Measurements from ENCODE around the gene FIGNL2.
A peak's percentile ranks its signal among the peaks of the same experiment; 100 is the strongest.

Gene FIGNL2

GRCh38 chr12:51819736-51820525 is 28.6 kb downstream of the FIGNL2 start:
- DNase-seq (ENCODE audit: low read depth) = no peak
- TF ChIP-seq, protein P1, sequence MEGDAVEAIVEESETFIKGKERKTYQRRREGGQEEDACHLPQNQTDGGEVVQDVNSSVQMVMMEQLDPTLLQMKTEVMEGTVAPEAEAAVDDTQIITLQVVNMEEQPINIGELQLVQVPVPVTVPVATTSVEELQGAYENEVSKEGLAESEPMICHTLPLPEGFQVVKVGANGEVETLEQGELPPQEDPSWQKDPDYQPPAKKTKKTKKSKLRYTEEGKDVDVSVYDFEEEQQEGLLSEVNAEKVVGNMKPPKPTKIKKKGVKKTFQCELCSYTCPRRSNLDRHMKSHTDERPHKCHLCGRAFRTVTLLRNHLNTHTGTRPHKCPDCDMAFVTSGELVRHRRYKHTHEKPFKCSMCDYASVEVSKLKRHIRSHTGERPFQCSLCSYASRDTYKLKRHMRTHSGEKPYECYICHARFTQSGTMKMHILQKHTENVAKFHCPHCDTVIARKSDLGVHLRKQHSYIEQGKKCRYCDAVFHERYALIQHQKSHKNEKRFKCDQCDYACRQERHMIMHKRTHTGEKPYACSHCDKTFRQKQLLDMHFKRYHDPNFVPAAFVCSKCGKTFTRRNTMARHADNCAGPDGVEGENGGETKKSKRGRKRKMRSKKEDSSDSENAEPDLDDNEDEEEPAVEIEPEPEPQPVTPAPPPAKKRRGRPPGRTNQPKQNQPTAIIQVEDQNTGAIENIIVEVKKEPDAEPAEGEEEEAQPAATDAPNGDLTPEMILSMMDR (IDR thresholded peaks at IDR 0.05; ENCODE audit: low read depth, low read length, missing control alignments) = no peak
- peak overlapping the region; percentile 52 for H3K4me3 ChIP-seq (ENCODE audit: low read depth, low read length)
- in situ Hi-C loops (cut with HindIII; ENCODE audit: low sequenced_read_pairs) = no loop called here

GRCh38 chr12:51818566-51819300 is 29.8 kb downstream of the FIGNL2 start:
- no peak overlapping the region for H3K4me3 ChIP-seq (ENCODE audit: low read depth, low read length)
- peak; percentile 69 for DNase-seq (ENCODE audit: low read depth)
- TF ChIP-seq, protein P1 (IDR thresholded peaks at IDR 0.05; ENCODE audit: low read depth, low read length, missing control alignments) = no peak
- in situ Hi-C loops (cut with HindIII; ENCODE audit: low sequenced_read_pairs) = no loop called here

DNA sequence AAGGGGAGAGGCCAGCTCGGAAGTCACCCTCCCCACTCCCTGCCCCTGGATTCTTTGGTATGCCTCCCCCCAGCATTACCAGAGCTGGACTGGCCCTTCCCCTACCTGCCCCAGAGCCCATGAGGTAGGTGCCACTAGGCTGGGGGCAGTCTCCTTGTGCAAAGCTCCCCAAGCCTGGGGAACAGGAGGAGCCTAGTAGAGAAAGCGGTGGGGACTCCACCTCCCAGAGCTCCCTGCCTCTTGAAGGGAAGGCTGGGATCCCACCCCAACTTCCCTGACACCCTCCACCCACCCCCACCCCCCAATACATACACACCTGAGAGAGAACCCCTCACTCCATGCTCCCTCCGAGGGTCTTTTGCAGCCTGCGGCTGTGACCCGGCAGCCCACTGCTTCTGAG is 30.4 kb downstream of the FIGNL2 start:
- DNase-seq (ENCODE audit: low read depth) = no peak
- in situ Hi-C loops (cut with HindIII; ENCODE audit: low sequenced_read_pairs) = no loop called here
- no peak overlapping the region for H3K4me3 ChIP-seq (ENCODE audit: low read depth, low read length)
- TF ChIP-seq, protein P1 (IDR thresholded peaks at IDR 0.05; ENCODE audit: low read depth, low read length, missing control alignments) = no peak

DNA sequence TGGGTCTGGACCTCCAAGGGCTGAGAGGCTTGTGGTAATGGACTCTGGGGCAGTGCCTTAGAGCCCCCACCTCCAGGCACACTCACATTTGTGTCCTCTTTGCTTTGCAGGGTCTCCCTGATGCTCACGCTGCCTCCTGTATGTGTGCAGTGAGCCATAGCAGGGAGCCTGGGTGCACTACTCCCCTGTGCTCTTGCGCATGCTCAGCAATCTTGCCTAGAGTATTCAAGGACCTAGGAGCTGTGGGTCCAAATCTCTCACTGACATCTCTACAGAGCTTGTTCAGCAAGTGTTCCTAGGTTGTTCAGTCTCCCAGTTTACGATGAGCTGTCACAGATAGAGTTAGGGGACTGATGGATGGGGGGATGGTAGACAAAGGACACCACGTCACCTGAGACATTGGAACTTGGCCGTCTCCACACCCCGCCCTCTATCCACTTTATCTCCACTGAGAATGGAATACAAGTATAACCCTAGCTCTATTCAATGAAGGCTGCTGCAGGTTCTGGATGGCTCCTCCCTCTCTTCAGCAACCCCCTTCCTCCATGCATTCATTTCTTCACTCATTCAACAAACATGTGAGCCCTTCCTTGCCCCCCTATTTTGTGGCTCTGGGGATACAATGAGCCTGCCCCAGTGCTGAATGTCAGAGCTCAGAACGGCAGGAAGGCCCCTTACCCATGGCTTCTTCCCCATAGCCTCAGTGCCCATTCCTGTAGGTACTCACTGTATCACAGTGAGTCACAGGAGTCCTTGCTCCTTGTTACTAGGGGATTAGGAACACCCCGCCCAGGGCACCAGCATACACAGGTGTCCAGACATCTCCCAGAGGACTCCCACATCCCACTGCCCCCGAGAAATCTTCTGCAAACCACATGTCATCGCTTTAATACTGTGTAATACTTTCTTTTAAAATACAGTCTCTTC is 31.2 kb downstream of the FIGNL2 start:
- H3K4me3 ChIP-seq (ENCODE audit: low read depth, low read length) = no peak overlapping the region
- in situ Hi-C loops (cut with HindIII; ENCODE audit: low sequenced_read_pairs) = no loop called here
- no peak for DNase-seq (ENCODE audit: low read depth)
- TF ChIP-seq, protein P1 (IDR thresholded peaks at IDR 0.05; ENCODE audit: low read depth, low read length, missing control alignments) = no peak

- DNase-seq (ENCODE audit: low read depth) = no peak
- in situ Hi-C loops (cut with HindIII; ENCODE audit: low sequenced_read_pairs) = no loop called here
- TF ChIP-seq, protein P1 (IDR thresholded peaks at IDR 0.05; ENCODE audit: low read depth, low read length, missing control alignments) = no peak
- no peak overlapping the region for H3K4me3 ChIP-seq (ENCODE audit: low read depth, low read length)
These were observed 32.9 kb downstream of the FIGNL2 start for GRCh38 chr12:51815571-51815970.
